A172 (cell line): ENCODE data around the gene MYH9. TPM values are rescaled to one million over a fixed set of nuclear protein-coding genes. Genes with fewer than 3 reads are reported as not detected.
A peak's percentile ranks its signal among the peaks of the same experiment; 100 is the strongest.

Experiments
- DNase-seq: peaks from one replicate; pipeline ENCODE4 v3.0.0-alpha.2; 2015; ENCODE audit warnings: low spot score
- total RNA-seq: library from RNA; depleted of rRNA; stranded (reverse); fragments of >200 nt; shearing (Covaris generic); gene quantifications from 2 replicates; pipeline ENCODE4 v1.2.3, GENCODE V29; 2014

MYH9 gene
- total RNA-seq, 1 experiment from 2014 or later = 180 TPM

DNA sequence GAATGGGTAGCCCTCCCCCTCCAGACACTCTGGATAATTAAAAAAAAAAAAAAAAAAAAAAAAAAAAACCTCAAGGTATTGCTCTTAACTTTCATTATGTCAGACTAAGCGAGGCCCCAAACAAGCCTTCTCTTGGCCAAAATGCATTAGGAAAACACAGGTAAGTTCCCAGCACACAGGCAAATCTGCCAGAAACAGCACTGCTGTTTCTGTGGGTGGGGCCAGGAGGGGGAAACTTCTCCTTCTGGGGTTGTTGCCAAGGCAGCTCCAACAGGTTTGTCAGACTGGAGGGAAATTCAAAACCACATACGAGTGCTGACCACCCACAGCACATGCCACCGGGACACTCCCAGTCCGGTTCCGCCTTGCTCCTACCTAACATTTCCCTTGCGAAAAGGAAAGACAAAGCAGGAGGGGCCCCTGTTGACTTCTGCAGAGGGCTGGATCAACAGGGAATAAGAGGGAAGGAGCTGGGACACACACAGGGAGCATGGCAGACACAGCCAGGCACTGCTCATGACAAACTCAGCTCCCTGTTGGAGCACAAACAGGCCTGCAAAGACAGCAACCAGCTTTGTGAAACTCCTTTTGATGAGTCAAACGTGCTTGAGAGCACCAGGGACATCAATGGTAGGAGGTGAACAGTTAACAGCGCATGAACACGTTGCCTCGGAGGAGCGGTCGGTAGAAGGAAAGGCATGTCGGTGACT, 55.0 kb downstream of the MYH9 start:
- peak; percentile 87 for DNase-seq

GRCh38 chr22:36331912-36332622, 55.7 kb downstream of the MYH9 start:
- no peak for DNase-seq

DNA sequence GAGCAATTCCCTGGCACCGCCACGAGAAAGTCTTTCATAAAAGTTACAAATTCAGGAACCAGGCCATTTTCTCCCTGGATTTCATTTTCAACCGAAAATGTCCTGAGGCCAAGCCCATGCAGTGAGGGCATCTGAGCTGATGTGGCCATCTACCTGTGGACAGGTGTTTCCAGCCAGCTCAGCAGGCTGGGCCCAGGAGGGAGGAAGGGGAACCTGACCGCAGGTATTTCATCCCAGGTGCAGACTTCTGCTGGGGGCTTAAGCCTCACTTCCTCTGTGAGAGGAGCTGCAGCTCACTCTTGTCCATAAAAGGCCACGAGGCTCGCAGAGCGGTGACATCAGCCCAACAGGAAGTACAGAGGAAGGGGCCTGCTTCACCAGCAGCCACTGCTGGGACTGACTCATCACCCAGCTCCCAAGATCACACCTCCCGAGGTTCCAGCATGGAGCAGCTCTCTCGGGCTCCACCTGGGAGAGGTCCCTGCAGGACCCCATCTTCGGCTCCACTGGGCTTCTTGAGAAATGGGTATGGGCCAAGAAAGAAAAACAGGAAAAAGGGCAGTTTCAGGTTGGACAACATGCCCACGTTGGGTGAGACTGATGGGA, 56.4 kb downstream of the MYH9 start:
- peak; percentile 92 for DNase-seq

GRCh38 chr22:36330655-36331305, 57.0 kb downstream of the MYH9 start:
- peak; percentile 69 for DNase-seq

GRCh38 chr22:36330127-36330526, 57.6 kb downstream of the MYH9 start:
- no peak for DNase-seq

DNA sequence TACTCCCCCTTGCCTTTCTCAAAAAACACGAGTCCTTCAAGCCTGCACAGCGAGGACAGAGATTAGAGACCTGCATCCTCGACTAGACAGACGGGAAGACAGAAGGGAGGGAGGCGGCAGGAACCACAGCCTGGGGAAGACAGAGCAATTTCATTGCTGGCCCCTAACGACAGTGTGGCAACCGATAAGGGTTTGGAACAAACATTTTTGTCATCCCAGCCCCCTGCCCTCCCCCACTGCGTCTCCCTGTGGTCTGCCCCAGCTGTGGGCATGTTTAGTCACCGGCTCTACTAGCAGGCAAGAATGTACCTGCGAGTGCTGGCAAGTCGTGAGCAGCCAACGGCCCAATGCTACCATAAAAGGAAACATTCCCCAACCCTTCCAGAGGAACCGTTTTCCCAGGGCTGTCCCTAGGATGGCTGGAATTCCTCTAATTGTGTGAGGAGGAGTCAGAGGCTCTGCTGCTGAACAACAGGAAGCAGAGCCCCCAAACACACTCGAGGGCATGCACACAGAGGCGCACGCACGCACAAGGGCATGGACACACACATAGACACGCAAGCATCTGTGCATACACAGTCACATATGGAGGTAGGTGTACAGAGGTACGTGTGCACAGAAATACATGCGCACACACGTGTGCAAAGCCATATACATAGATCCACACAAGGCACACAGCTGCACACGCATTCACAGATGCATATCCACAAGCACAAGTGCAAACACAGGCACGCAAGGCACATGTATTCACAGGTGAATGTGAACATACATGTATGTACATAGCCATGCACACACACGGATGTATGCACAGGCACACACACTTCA, 58.3 kb downstream of the MYH9 start:
- peak; percentile 98 for DNase-seq

- peak; percentile 83 for DNase-seq
Measured at GRCh38 chr22:36328635-36329253, 59.0 kb downstream of the MYH9 start.

GRCh38 chr22:36327922-36328551, 59.7 kb downstream of the MYH9 start:
- DNase-seq = no peak

DNA sequence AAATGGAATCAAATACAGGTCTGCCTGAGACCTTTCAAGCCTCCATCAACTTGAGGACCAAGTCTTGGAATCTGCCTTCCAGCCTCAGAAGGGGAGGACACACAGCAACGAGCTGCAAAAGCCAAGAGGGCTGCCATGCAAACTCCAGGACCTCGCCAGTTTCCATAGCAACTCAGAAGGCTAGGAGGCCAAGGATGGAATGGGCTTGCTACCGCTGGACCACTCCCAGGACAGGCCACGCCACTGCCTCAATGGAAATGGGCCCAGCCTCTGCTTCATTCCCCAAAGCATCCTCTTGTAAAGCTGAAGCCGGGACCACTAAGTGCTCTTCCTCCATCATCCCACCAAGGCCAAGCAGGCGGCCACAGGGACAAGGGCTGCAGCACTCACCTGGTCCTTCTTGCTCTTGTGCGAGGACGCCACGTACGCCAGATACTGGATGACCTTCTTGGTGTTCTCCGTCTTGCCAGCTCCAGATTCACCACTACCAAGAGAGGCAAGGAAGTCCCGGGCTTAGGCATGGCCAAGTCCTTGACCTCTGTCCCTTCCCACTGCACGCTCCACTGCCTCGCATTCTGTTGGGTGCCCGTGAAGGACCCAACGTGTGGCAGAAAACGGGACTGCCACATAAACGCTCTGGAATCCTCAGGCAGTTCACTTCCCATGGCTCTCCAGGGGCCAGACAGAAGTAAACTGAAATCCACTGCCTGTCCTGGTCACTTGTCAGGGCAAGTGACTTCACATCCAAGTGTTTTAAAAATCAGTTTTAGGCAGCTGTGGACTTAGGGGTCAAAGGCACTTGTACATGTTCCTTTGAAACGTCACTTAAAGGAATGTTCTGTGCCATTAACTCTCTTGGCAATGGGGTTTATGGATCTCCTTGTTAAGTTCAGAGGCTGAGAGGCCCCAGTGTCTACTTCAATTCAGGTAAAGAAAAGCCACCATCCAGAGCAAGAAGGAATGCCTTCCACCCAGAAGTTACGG, 61.3 kb downstream of the MYH9 start:
- DNase-seq = no peak

DNA sequence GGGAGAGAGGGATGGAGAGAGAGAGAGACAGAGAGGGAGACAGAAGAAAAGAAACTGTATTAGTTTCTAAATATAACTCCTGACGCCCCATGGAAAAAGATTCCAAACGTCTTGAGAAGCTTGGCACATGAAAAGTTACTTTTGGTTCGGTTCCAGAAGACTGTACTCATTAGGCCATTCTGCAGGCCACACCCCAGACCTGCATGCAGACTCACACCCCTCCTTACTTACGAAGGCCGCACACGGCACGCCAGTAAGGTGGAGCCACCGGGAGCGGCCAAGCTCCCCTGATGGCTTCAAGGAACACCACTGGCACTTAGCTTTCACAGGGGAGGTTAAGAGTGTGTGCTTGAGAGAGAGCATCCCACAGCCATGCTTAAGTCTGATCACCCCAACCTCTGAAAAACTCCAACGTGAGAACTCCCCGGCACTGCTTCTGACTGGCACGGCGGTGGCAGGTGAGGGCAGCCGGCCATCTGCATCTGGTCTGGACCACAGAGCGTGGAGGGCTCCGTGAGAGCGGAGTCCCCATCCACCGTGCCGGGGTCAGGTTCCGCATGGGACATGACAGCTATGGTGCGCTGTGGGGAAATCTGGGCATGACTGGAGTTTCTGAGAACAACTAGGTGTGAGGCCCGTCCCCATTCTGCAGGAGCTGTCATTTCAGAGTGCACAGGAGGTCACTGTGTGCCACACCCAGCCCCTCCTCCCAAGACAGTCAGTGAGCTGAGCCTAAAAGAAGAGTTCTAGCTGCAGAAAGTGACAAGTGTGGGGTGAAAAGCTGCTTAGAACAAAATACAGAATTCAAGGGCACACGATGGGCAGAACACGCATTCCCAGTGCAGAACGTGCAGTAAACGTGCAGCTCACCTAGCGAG, 62.4 kb downstream of the MYH9 start:
- DNase-seq = peak; percentile 92

GRCh38 chr22:36324414-36324813, 63.4 kb downstream of the MYH9 start:
- DNase-seq = no peak

GRCh38 chr22:36323855-36324331, 63.9 kb downstream of the MYH9 start:
- DNase-seq = no peak

- no peak for DNase-seq
Measured at GRCh38 chr22:36323182-36323854, 64.4 kb downstream of the MYH9 start.

DNA sequence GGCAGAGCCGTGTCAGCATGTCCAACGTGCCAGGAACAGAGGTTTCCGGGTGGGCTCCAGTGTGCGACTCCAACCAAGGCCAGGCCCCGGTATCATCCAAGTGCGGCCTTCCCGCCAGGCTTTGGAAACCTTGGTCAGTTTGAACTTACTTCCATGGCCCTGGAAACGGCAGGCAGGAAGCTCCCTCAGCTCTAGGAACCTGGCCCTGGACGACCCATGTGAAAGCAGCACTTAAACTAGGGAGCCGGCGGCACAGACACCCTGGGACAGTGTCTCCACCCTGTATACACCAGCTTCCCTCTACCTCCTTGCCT, 65.2 kb downstream of the MYH9 start:
- no peak for DNase-seq

DNA sequence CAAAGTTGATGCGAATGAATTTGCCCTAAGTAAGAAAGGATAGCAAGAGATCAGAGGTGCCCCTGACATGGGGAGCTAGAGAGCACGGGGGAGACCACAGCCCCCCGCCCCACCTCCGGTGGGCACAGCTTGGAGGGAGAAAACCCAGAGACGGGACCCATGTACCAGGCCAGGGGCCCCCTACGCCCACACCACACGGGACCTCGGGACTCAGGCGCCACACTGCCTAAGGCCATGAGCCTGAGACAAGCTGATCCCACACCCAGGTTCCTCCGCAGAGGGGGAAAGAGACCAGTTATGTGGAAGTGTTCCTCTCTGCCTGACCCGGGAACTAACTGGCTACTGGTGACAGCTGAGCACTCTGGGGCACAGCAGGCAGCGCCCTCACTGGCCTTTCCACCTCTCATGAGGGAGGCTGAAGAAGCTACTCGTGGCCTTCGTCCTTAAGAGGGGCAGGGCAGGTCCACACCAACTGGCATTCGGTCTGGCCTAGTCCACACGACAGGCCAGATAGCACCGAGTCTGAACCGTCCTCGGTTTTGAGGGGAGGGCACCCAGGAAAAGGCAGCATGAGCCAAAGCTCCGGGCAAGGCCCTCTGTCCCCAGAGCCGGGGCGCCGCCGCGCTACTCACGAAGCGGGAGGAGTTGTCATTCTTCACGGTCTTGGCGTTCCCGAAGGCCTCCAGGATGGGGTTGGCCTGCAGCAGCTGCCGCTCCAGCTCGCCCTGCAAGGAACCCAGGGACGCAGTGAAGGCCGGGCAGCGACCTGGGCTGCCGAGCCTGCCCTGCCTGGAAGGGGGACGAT, 65.8 kb downstream of the MYH9 start:
- no peak for DNase-seq

GRCh38 chr22:36320553-36320952, 67.2 kb downstream of the MYH9 start:
- DNase-seq = no peak
